B cell (primary cell): ENCODE data around the gene TSPAN10.

ENCODE experiments used
- EZH2 ChIP-seq: IDR thresholded peaks from 2 replicates; pipeline ENCODE4 v1.6.1; 2012; ENCODE audit warnings: borderline replicate concordance, low read depth, mild to moderate bottlenecking, moderate library complexity, low read length; ENCODE audit not compliant: insufficient read depth, poor library complexity, severe bottlenecking
- TF ChIP-seq, protein P1 (sequence below): fragments of 200-600 bp; IDR thresholded peaks from one replicate; pipeline ENCODE4 v1.8.0; 2022; ENCODE audit warnings: antibody characterized with exemption, mild to moderate bottlenecking

DNA sequence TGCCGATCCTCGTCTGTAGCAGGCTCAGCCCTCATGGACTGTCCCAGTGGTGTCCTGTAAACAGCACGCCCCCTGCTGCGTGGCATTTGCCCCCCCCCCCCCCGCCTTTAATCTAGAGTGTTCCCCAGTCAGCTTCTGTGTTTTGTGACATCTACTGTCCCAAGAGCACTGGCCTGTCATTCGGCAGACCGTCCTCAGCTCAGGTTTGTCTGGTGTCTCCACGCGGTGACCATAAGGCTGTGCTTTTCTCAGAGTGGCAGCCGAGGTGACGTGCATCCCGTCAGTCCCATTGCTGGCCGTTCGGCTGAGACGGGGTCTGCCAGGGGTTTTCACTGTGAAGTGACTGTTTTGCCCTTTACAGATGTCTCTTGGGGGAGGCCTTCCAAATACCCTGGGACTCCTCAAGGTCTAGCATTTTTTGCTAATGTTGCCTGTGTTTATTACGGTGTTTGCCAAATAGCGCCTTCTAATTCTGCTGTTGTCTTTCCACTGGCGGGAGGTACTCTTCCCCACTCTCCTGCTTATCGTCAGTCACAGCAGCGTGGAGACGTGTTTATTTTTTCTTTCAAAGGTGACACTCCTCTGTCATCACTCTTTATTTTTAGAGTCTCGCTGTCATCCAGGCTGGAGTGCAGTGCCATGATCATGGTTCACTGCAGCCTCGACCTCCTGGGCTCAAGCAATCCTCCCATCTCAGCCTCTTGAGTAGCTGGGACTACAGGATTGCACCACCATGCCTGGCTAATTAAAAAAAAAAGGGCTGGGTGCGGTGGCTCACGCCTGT, 60.5 kb downstream of the TSPAN10 start:
- TF ChIP-seq, protein P1, sequence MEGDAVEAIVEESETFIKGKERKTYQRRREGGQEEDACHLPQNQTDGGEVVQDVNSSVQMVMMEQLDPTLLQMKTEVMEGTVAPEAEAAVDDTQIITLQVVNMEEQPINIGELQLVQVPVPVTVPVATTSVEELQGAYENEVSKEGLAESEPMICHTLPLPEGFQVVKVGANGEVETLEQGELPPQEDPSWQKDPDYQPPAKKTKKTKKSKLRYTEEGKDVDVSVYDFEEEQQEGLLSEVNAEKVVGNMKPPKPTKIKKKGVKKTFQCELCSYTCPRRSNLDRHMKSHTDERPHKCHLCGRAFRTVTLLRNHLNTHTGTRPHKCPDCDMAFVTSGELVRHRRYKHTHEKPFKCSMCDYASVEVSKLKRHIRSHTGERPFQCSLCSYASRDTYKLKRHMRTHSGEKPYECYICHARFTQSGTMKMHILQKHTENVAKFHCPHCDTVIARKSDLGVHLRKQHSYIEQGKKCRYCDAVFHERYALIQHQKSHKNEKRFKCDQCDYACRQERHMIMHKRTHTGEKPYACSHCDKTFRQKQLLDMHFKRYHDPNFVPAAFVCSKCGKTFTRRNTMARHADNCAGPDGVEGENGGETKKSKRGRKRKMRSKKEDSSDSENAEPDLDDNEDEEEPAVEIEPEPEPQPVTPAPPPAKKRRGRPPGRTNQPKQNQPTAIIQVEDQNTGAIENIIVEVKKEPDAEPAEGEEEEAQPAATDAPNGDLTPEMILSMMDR = no peak
- TF ChIP-seq EZH2 = no peak
